HepG2 (cell line): Measurements from ENCODE around the gene CAMK2D. TPM values are rescaled to one million over a fixed set of nuclear protein-coding genes. Genes with fewer than 3 reads are reported as not detected.
A peak's percentile ranks its signal among the peaks of the same experiment; 100 is the strongest.

Source experiments
- BRCA1 ChIP-seq: sonication (generic); formaldehyde crosslinking; IDR thresholded peaks from 2 replicates; pipeline ENCODE4 v1.4.0; 2020; ENCODE audit warnings: missing genetic modification reagents
- DNMT1 ChIP-seq: sonication (generic); formaldehyde crosslinking; IDR thresholded peaks from 2 replicates; pipeline ENCODE4 v1.5.1; 2020; ENCODE audit warnings: mild to moderate bottlenecking, missing genetic modification reagents
- DPF2 ChIP-seq: sonication (generic); formaldehyde crosslinking; IDR thresholded peaks from 2 replicates; pipeline ENCODE4 v1.4.0; 2020; ENCODE audit warnings: mild to moderate bottlenecking, low read depth, missing genetic modification reagents, borderline replicate concordance
- ELF3 ChIP-seq: IDR thresholded peaks from 2 replicates; pipeline ENCODE4 v1.6.1; 2016; ENCODE audit warnings: missing genetic modification reagents, missing compliant biosample characterization
- FOXP4 ChIP-seq: sonication (generic); formaldehyde crosslinking; IDR thresholded peaks from 2 replicates; pipeline ENCODE4 v1.4.0; 2020; ENCODE audit warnings: missing genetic modification reagents
- GATA4 ChIP-seq: sonication (generic); IDR thresholded peaks from 2 replicates; pipeline ENCODE4 v1.6.1; 2016; ENCODE audit warnings: antibody characterized with exemption, low read depth, borderline replicate concordance
- GZF1 ChIP-seq: sonication (generic); formaldehyde crosslinking; IDR thresholded peaks from 2 replicates; pipeline ENCODE4 v1.5.1; 2020; ENCODE audit warnings: mild to moderate bottlenecking, missing genetic modification reagents
- HDAC2 ChIP-seq: sonication (generic); formaldehyde crosslinking; IDR thresholded peaks from 2 replicates; pipeline ENCODE4 v1.4.0; 2020; ENCODE audit warnings: missing genetic modification reagents
- HOXA3 ChIP-seq: sonication (generic); formaldehyde crosslinking; IDR thresholded peaks from 2 replicates; pipeline ENCODE4 v1.5.0; 2020; ENCODE audit warnings: missing genetic modification reagents
- MIXL1 ChIP-seq: IDR thresholded peaks from 2 replicates; pipeline ENCODE4 v1.6.1; 2016
- MTF2 ChIP-seq: sonication (generic); formaldehyde crosslinking; IDR thresholded peaks from 2 replicates; pipeline ENCODE4 v1.5.0; 2020; ENCODE audit warnings: missing genetic modification reagents, borderline replicate concordance
- PHF21A ChIP-seq: sonication (generic); formaldehyde crosslinking; IDR thresholded peaks from 2 replicates; pipeline ENCODE4 v1.5.0; 2020; ENCODE audit warnings: mild to moderate bottlenecking, missing genetic modification reagents
- RFX5 ChIP-seq: IDR thresholded peaks from 2 replicates; pipeline ENCODE4 v1.6.1; 2011; ENCODE audit warnings: low read depth, low read length, improper control_type of control experiment
- SALL1 ChIP-seq: sonication (generic); formaldehyde crosslinking; IDR thresholded peaks from 2 replicates; pipeline ENCODE4 v1.8.0; 2022; ENCODE audit warnings: mild to moderate bottlenecking, missing genetic modification reagents
- SIX4 ChIP-seq: sonication (generic); formaldehyde crosslinking; IDR thresholded peaks from 2 replicates; pipeline ENCODE4 v1.4.0; 2020; ENCODE audit warnings: missing genetic modification reagents
- STAG1 ChIP-seq: sonication (generic); formaldehyde crosslinking; IDR thresholded peaks from 2 replicates; pipeline ENCODE4 v1.4.0; 2020; ENCODE audit warnings: missing genetic modification reagents
- TEAD3 ChIP-seq: optimal IDR thresholded peaks from 2 replicates; pipeline ENCODE3; 2016; ENCODE audit warnings: borderline replicate concordance
- USF2 ChIP-seq, 2 experiments: sonication (generic) in 1 of 2; formaldehyde crosslinking in 1 of 2; IDR thresholded peaks; 2 replicates each; pipeline versions ENCODE4 v1.5.1 to v1.6.1; 2011 to 2020; ENCODE audit warnings: borderline replicate concordance in 1 of 2, low read depth in 1 of 2, low read length in 1 of 2, mild to moderate bottlenecking in 1 of 2, missing genetic modification reagents in 1 of 2, moderate library complexity in 1 of 2
- ZFX ChIP-seq: sonication (generic); formaldehyde crosslinking; IDR thresholded peaks from 2 replicates; pipeline ENCODE4 v1.4.0; 2020; ENCODE audit warnings: mild to moderate bottlenecking, low read depth, missing genetic modification reagents, moderate library complexity
- ZNF333 ChIP-seq: sonication (generic); formaldehyde crosslinking; IDR thresholded peaks from 2 replicates; pipeline ENCODE4 v1.4.0; 2020; ENCODE audit warnings: mild to moderate bottlenecking, missing genetic modification reagents, borderline replicate concordance
- ZNF543 ChIP-seq: sonication (generic); formaldehyde crosslinking; IDR thresholded peaks from 2 replicates; pipeline ENCODE4 v1.4.0; 2020; ENCODE audit warnings: mild to moderate bottlenecking, missing genetic modification reagents
- ZNF572 ChIP-seq: sonication (generic); formaldehyde crosslinking; IDR thresholded peaks from 2 replicates; pipeline ENCODE4 v1.5.1; 2020; ENCODE audit warnings: mild to moderate bottlenecking, missing genetic modification reagents
- ZNF670 ChIP-seq: sonication (generic); formaldehyde crosslinking; IDR thresholded peaks from 2 replicates; pipeline ENCODE4 v1.8.0; 2022; ENCODE audit warnings: mild to moderate bottlenecking, missing genetic modification reagents, borderline replicate concordance
- ZNF704 ChIP-seq: sonication (generic); formaldehyde crosslinking; IDR thresholded peaks from 2 replicates; pipeline ENCODE4 v1.8.1; 2023; ENCODE audit warnings: mild to moderate bottlenecking, inconsistent platforms, moderate library complexity, missing genetic modification reagents, borderline replicate concordance
- ZNF816 ChIP-seq: sonication (generic); formaldehyde crosslinking; IDR thresholded peaks from 2 replicates; pipeline ENCODE4 v1.8.0; 2022; ENCODE audit warnings: missing genetic modification reagents, mild to moderate bottlenecking, borderline replicate concordance
- polyA plus RNA-seq, 8 experiments: library from polyadenylated mRNA; depleted of rRNA in 3 of 8; stranded (reverse) in 7 of 8; unstranded in 1 of 8; fragments of >200 nt; fragmentation: Illumina TruSeq in 4 of 8; extraction: Trizol in 4 of 8; gene quantifications; 2 replicates each; pipeline versions ENCODE4 v1.2.1 to v1.2.3, GENCODE V29; 2011 to 2016; ENCODE audit warnings: low read depth in 4 of 8, missing spikeins in 1 of 8, mixed read lengths in 1 of 8; ENCODE audit not compliant: insufficient read depth in 1 of 8
- total RNA-seq, 5 experiments: library from RNA; depleted of rRNA; stranded (reverse); fragments of >200 nt; fragmentation: Illumina TruSeq; extraction: Trizol; gene quantifications; 2 replicates each; pipeline ENCODE4 v1.2.3, GENCODE V29; 2016; ENCODE audit warnings: low read depth in 1 of 5

The CAMK2D gene
- total and polyA plus RNA-seq, 2 of the 13 experiments (the other 11 are each of a cell fraction or from before 2014, with no cell fraction given): 18.0 to 65.4 TPM

- TF ChIP-seq MIXL1: peak; percentile 86
- TF ChIP-seq HDAC2 (CRISPR knock-in tag): 0 out of 2 replicates have a peak, but pooled peaks have one; percentile 30
- TF ChIP-seq BRCA1 (CRISPR knock-in tag): no peak
- TF ChIP-seq FOXP4 (CRISPR knock-in tag): peak; percentile 69
- no peak for TF ChIP-seq USF2 (IDR thresholded peaks at IDR 0.05; ENCODE audit: low read depth, low read length)
- TF ChIP-seq USF2 (CRISPR knock-in tag; IDR thresholded peaks at IDR 0.05; ENCODE audit: borderline replicate concordance): no peak
- TF ChIP-seq MTF2 (CRISPR knock-in tag): no peak
- no peak for TF ChIP-seq RFX5
- TF ChIP-seq SIX4: peak; percentile 44; the same call in 1 of the 2 replicates
- no peak for TF ChIP-seq GATA4
- TF ChIP-seq ZNF704 (CRISPR knock-in tag): no peak
- peak; percentile 25; the same call in 1 of the 2 replicates for TF ChIP-seq ZFX (CRISPR knock-in tag)
- TF ChIP-seq DPF2 (CRISPR knock-in tag): peak; percentile 19; the same call in 1 of the 2 replicates
- no peak for TF ChIP-seq ZNF333 (CRISPR knock-in tag)
- TF ChIP-seq ZNF670 (CRISPR knock-in tag): peak; percentile 42; the same call in 1 of the 2 replicates
- peak; percentile 45; the same call in 1 of the 2 replicates for TF ChIP-seq SALL1
- TF ChIP-seq HOXA3 (CRISPR knock-in tag): peak; percentile 54; the same call in 1 of the 2 replicates
- TF ChIP-seq ELF3 (CRISPR knock-in tag): peak; percentile 91
- peak; percentile 37 for TF ChIP-seq TEAD3
- no peak for TF ChIP-seq ZNF816 (CRISPR knock-in tag)
- TF ChIP-seq ZNF572 (CRISPR knock-in tag): no peak
- no peak for TF ChIP-seq ZNF543
- no peak for TF ChIP-seq DNMT1 (CRISPR knock-in tag)
- TF ChIP-seq STAG1 (CRISPR knock-in tag): peak; percentile 57
- TF ChIP-seq PHF21A (CRISPR knock-in tag): peak; percentile 53; the same call in 1 of the 2 replicates
- no peak for TF ChIP-seq GZF1
Observed at GRCh38 chr4:113636438-113636818, 125.1 kb downstream of the CAMK2D start (continued).
